Neural cell (in vitro differentiated cells): ENCODE data around the gene LIMCH1.

ENCODE experiments used
- EP300 ChIP-seq: fragments of 450-650 bp; conservative IDR thresholded peaks from 2 replicates; pipeline ENCODE4 v1.6.1; 2014; ENCODE audit warnings: antibody characterized with exemption, mild to moderate bottlenecking, moderate library complexity; ENCODE audit not compliant: poor library complexity, severe bottlenecking
- EZH2 ChIP-seq: fragments of 200-600, 300-800 bp; shearing (Covaris generic), sonication (generic); IDR thresholded peaks from 2 replicates; pipeline ENCODE4 v1.6.1; 2014; ENCODE audit warnings: antibody characterized with exemption, low read length, borderline replicate concordance, mild to moderate bottlenecking; ENCODE audit not compliant: insufficient read depth, poor library complexity, severe bottlenecking
- MXI1 ChIP-seq: fragments of 450-650 bp; conservative IDR thresholded peaks from 2 replicates; pipeline ENCODE4 v1.6.1; 2014; ENCODE audit warnings: antibody characterized with exemption, mild to moderate bottlenecking; ENCODE audit not compliant: poor library complexity, severe bottlenecking
- POLR2AphosphoS5 ChIP-seq: IDR thresholded peaks from 2 replicates; pipeline ENCODE4 v1.6.1; 2012
- SMC3 ChIP-seq: fragments of 450-650 bp; conservative IDR thresholded peaks from 2 replicates; pipeline ENCODE4 v1.6.1; 2014; ENCODE audit warnings: antibody characterized with exemption, mild to moderate bottlenecking, moderate library complexity; ENCODE audit not compliant: poor library complexity
- TAF1 ChIP-seq: IDR thresholded peaks from 2 replicates; pipeline ENCODE4 v1.6.1; 2012; ENCODE audit warnings: low read depth
- TF ChIP-seq, protein P1 (sequence below): fragments of 450-650 bp; IDR thresholded peaks from 2 replicates; pipeline ENCODE4 v1.5.1; 2014; ENCODE audit warnings: antibody characterized with exemption, mild to moderate bottlenecking, moderate library complexity; ENCODE audit not compliant: poor library complexity, severe bottlenecking
- TF ChIP-seq, protein P2 (sequence below): IDR thresholded peaks from 2 replicates; pipeline ENCODE4 v1.6.1; 2012; ENCODE audit warnings: borderline replicate concordance

DNA sequence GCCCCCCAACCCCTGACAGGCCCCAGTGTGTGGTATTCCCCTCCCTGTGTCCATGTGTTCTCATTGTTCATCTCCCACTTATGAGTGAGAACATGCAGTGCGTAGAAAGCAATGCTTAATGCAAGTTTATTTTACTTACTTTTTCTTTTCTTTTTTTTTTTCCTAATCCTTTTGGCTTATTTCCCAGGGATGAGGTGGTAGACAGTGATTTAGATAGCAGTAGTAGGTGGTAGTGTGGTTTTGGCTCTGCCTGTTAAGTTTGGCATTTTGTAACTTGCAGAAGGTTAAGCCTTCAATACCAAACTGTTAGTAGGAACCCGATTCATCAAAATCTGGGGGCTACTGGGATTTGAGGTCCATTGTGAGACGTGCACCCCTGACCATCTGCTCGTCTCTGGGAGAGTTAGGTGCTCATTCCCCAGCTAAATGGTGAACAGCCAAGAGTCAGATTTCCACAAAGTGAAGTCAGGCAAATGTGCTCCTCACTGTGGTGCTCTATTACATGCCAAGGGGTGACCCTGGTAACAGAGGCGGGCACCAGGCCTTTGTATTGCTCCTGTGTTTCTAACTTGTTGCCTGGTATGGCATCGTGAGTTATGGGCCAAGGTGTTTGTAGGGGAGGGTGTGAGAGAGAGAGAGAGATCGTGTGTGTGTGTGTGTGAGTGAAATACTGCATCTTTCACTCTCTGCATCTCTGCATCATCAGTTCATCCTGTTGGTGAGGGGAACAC lies 140.3 kb downstream of the LIMCH1 start:
- TF ChIP-seq POLR2AphosphoS5 = no peak
- TF ChIP-seq, protein P1, sequence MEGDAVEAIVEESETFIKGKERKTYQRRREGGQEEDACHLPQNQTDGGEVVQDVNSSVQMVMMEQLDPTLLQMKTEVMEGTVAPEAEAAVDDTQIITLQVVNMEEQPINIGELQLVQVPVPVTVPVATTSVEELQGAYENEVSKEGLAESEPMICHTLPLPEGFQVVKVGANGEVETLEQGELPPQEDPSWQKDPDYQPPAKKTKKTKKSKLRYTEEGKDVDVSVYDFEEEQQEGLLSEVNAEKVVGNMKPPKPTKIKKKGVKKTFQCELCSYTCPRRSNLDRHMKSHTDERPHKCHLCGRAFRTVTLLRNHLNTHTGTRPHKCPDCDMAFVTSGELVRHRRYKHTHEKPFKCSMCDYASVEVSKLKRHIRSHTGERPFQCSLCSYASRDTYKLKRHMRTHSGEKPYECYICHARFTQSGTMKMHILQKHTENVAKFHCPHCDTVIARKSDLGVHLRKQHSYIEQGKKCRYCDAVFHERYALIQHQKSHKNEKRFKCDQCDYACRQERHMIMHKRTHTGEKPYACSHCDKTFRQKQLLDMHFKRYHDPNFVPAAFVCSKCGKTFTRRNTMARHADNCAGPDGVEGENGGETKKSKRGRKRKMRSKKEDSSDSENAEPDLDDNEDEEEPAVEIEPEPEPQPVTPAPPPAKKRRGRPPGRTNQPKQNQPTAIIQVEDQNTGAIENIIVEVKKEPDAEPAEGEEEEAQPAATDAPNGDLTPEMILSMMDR = no peak
- TF ChIP-seq SMC3 = no peak
- TF ChIP-seq EP300 = no peak
- TF ChIP-seq MXI1 = no peak
- no peak for TF ChIP-seq EZH2
- TF ChIP-seq, protein P2, sequence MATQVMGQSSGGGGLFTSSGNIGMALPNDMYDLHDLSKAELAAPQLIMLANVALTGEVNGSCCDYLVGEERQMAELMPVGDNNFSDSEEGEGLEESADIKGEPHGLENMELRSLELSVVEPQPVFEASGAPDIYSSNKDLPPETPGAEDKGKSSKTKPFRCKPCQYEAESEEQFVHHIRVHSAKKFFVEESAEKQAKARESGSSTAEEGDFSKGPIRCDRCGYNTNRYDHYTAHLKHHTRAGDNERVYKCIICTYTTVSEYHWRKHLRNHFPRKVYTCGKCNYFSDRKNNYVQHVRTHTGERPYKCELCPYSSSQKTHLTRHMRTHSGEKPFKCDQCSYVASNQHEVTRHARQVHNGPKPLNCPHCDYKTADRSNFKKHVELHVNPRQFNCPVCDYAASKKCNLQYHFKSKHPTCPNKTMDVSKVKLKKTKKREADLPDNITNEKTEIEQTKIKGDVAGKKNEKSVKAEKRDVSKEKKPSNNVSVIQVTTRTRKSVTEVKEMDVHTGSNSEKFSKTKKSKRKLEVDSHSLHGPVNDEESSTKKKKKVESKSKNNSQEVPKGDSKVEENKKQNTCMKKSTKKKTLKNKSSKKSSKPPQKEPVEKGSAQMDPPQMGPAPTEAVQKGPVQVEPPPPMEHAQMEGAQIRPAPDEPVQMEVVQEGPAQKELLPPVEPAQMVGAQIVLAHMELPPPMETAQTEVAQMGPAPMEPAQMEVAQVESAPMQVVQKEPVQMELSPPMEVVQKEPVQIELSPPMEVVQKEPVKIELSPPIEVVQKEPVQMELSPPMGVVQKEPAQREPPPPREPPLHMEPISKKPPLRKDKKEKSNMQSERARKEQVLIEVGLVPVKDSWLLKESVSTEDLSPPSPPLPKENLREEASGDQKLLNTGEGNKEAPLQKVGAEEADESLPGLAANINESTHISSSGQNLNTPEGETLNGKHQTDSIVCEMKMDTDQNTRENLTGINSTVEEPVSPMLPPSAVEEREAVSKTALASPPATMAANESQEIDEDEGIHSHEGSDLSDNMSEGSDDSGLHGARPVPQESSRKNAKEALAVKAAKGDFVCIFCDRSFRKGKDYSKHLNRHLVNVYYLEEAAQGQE = no peak
- TF ChIP-seq TAF1 = no peak
